ENCODE data around the gene PCDHA7. TPM values are rescaled to one million over a fixed set of nuclear protein-coding genes. Genes with fewer than 3 reads are reported as not detected.
A peak's percentile ranks its signal among the peaks of the same experiment; 100 is the strongest.
"Not testable (repeated sequence)": the region's sequence is repeated elsewhere in the genome, so short reads cannot be mapped to it uniquely, and the experiment has no call there.

PCDHA7 gene
- total RNA-seq, 1 experiment from 2014 or later = 0.48 TPM

- no peak overlapping the region for H3T11ph ChIP-seq (ENCODE audit: low read length)
- H2BK5ac ChIP-seq (ENCODE audit: insufficient read length, low read length) = no peak overlapping the region
- H3K79me2 ChIP-seq (ENCODE audit: insufficient read depth, low read length) = no peaks in the 10 kb centered on the region
- no peak overlapping the region for H3K4ac ChIP-seq (ENCODE audit: low read depth, low read length)
- H2BK12ac ChIP-seq (ENCODE audit: insufficient read length, low read depth, low read length) = no peak overlapping the region
- no peak overlapping the region for H4K91ac ChIP-seq (ENCODE audit: insufficient read length, low read depth, low read length)
- H3K14ac ChIP-seq (ENCODE audit: insufficient read depth, low read length) = no peak overlapping the region
- no peak overlapping the region for H2BK15ac ChIP-seq (ENCODE audit: low read depth, low read length)
- no CpG with 5 or more reads among the region's 16 CpGs for WGBS (ENCODE audit: extremely low coverage, insufficient read length, low lambda C conversion rate)
- no peaks in the 10 kb centered on the region for H3K4me1 ChIP-seq (ENCODE audit: insufficient read depth, low read length)
- H3K4me3 Mint-ChIP-seq = no peak overlapping the region
- no peak overlapping the region for H3K56ac ChIP-seq (ENCODE audit: insufficient read length, low read depth, low read length)
- H3K36me3 Mint-ChIP-seq (ENCODE audit: insufficient read depth in 1 of 3, low read depth in 3 of 3) = peaks cover 8 to 44% (median 31%) of the 10 kb centered on the region in 3 experiments
- no peak overlapping the region for H4K8ac ChIP-seq (replicated peaks; ENCODE audit: insufficient read length, low read depth, low read length)
- H3K9ac ChIP-seq (ENCODE audit: extremely low read depth, insufficient read length, low read length) = no peak overlapping the region
- no peak overlapping the region for H4K5ac ChIP-seq (ENCODE audit: insufficient read length, low read depth, low read length)
- no peak overlapping the region for H2BK20ac ChIP-seq (ENCODE audit: low read depth, low read length, poor library complexity, severe bottlenecking)
- no peak overlapping the region for H2AFZ ChIP-seq (ENCODE audit: low read length)
- H2AK5ac ChIP-seq (ENCODE audit: insufficient read length, low read length) = no peak overlapping the region
- H3K4me1 Mint-ChIP-seq = no peaks in the 10 kb centered on the region
- H3K23me2 ChIP-seq (ENCODE audit: insufficient read length, low read depth, low read length, poor library complexity, severe bottlenecking) = no peaks in the 10 kb centered on the region
- no peak overlapping the region for H3K18ac ChIP-seq (ENCODE audit: insufficient read length, low read depth, low read length)
- H3K4me2 ChIP-seq (ENCODE audit: insufficient read depth, insufficient read length, low read length) = no peak overlapping the region
- peaks cover 48 to 50% of the 10 kb centered on the region in 2 experiments for H3K9me3 Mint-ChIP-seq
- DNase-seq = no peak
- no peak overlapping the region for H3K27ac ChIP-seq (ENCODE audit: insufficient read length, low read depth, low read length)
- H3K27me3 Mint-ChIP-seq (ENCODE audit: low read depth) = no peaks in the 10 kb centered on the region
- H2BK120ac ChIP-seq (ENCODE audit: low read depth, low read length, poor library complexity, severe bottlenecking) = no peak overlapping the region
- peak; percentile 17; the same call in 2 of the 3 replicates for TF ChIP-seq CTCF (conservative IDR thresholded peaks at IDR 0.05)
- H3K9me3 ChIP-seq (ENCODE audit: control insufficient read depth, low read depth, low read length) = no peaks in the 10 kb centered on the region
- H3K27ac Mint-ChIP-seq = no peak overlapping the region
- H3K79me1 ChIP-seq (ENCODE audit: insufficient read depth, low read depth, low read length, poor library complexity, severe bottlenecking) = no peaks in the 10 kb centered on the region
- H3K23ac ChIP-seq (ENCODE audit: insufficient read length, low read depth, low read length) = no peak overlapping the region
- no peaks in the 10 kb centered on the region for H4K20me1 ChIP-seq (ENCODE audit: control insufficient read depth, insufficient read depth, insufficient read length)
- H3K27me3 ChIP-seq (ENCODE audit: insufficient read depth, low read length) = no peaks in the 10 kb centered on the region
These were observed 32.6 kb upstream of the PCDHA7 start for GRCh38 chr5:140801494-140801841.

- H3K27me3 ChIP-seq (ENCODE audit: insufficient read depth, low read length); H3K23ac ChIP-seq (ENCODE audit: insufficient read length, low read depth, low read length); H3K4me1 Mint-ChIP-seq; H2BK120ac ChIP-seq (ENCODE audit: low read depth, low read length, poor library complexity, severe bottlenecking); H2AK5ac ChIP-seq (ENCODE audit: insufficient read length, low read length); H2AFZ ChIP-seq (ENCODE audit: low read length); H4K91ac ChIP-seq (ENCODE audit: insufficient read length, low read depth, low read length); H4K8ac ChIP-seq (replicated peaks; ENCODE audit: insufficient read length, low read depth, low read length); H3K27ac Mint-ChIP-seq; H3K4me2 ChIP-seq (ENCODE audit: insufficient read depth, insufficient read length, low read length); H4K20me1 ChIP-seq (ENCODE audit: control insufficient read depth, insufficient read depth, insufficient read length); H3T11ph ChIP-seq (ENCODE audit: low read length); DNase-seq; H2BK12ac ChIP-seq (ENCODE audit: insufficient read length, low read depth, low read length); H4K5ac ChIP-seq (ENCODE audit: insufficient read length, low read depth, low read length); H3K14ac ChIP-seq (ENCODE audit: insufficient read depth, low read length); H3K27me3 Mint-ChIP-seq (ENCODE audit: low read depth); H3K9me3 ChIP-seq (ENCODE audit: control insufficient read depth, low read depth, low read length); H3K56ac ChIP-seq (ENCODE audit: insufficient read length, low read depth, low read length); H2BK15ac ChIP-seq (ENCODE audit: low read depth, low read length); H3K9ac ChIP-seq (ENCODE audit: extremely low read depth, insufficient read length, low read length); H3K4me1 ChIP-seq (ENCODE audit: insufficient read depth, low read length); H3K27ac ChIP-seq (ENCODE audit: insufficient read length, low read depth, low read length); H3K79me2 ChIP-seq (ENCODE audit: insufficient read depth, low read length); H3K4ac ChIP-seq (ENCODE audit: low read depth, low read length); H2BK5ac ChIP-seq (ENCODE audit: insufficient read length, low read length); H2BK20ac ChIP-seq (ENCODE audit: low read depth, low read length, poor library complexity, severe bottlenecking); H3K18ac ChIP-seq (ENCODE audit: insufficient read length, low read depth, low read length); H3K4me3 Mint-ChIP-seq; H3K23me2 ChIP-seq (ENCODE audit: insufficient read length, low read depth, low read length, poor library complexity, severe bottlenecking); H3K79me1 ChIP-seq (ENCODE audit: insufficient read depth, low read depth, low read length, poor library complexity, severe bottlenecking): not testable (repeated sequence)
- H3K9me3 Mint-ChIP-seq = peaks cover 43 to 50% of the 10 kb centered on the region in 2 experiments
- WGBS (ENCODE audit: extremely low coverage, insufficient read length, low lambda C conversion rate) = no CpG with 5 or more reads among the region's 45 CpGs
- peaks cover 8 to 40% (median 32%) of the 10 kb centered on the region in 3 experiments for H3K36me3 Mint-ChIP-seq (ENCODE audit: insufficient read depth in 1 of 3, low read depth in 3 of 3)
These were observed 31.7 kb upstream of the PCDHA7 start for GRCh38 chr5:140802381-140802780.

Measured in H9 (cell line).